Activated CD8-positive, alpha-beta memory T cell treated with anti-CD3 and anti-CD28 coated beads for 36 hours (primary cell): ENCODE results near the gene ADSS1. TPM values are rescaled to one million over a fixed set of nuclear protein-coding genes. Genes with fewer than 3 reads are reported as not detected.

Experiments
- CTCF ChIA-PET: fragments of 350-600 bp; sonication (Branson Sonifier 250); formaldehyde crosslinking; loops from one replicate; lab custom pipeline; 2021; ENCODE audit warnings: antibody characterized with exemption; lab: Charles Lee
- POLR2A ChIA-PET: fragments of 350-600 bp; sonication (Branson Sonifier 250); formaldehyde crosslinking; loops from one replicate; lab custom pipeline; 2021; ENCODE audit warnings: antibody characterized with exemption; lab: Charles Lee
- total RNA-seq, 2 experiments: library from RNA; stranded (reverse); gene quantifications; one replicate each; pipeline ENCODE4 v1.2.3, GENCODE V29; 2021

ADSS1 gene
- total RNA-seq, 2 experiments from 2014 or later, result 1.7 to 1.8 TPM

GRCh38 chr14:104734991-104735779 lies 11.2 kb downstream of the ADSS1 start:
- POLR2A ChIA-PET, result no interaction called here
- CTCF ChIA-PET, result interaction anchor here (4.2 kb wide), 1 partner anchor 11 kb away, joined by 15 read pairs; the partner anchor contains the start of gene ADSS1

GRCh38 chr14:104735830-104736642 lies 12.0 kb downstream of the ADSS1 start:
- ChIA-PET POLR2A (no interaction called here), CTCF (interaction anchor here (1.5 to 4.2 kb wide), 2 partner anchors 12 to 16 kb away, joined by 4 to 15 read pairs; partner anchors contain the start of genes ADSS1 and SIVA1)

GRCh38 chr14:104738375-104739019 lies 14.5 kb downstream of the ADSS1 start:
- CTCF ChIA-PET, result no interaction called here
- POLR2A ChIA-PET, result no interaction called here

GRCh38 chr14:104739026-104739425 lies 15.0 kb downstream of the ADSS1 start:
- CTCF ChIA-PET, result no interaction called here
- POLR2A ChIA-PET, result no interaction called here

GRCh38 chr14:104739546-104740516 lies 15.8 kb downstream of the ADSS1 start:
- CTCF ChIA-PET, result no interaction called here
- POLR2A ChIA-PET, result interaction anchor here (1.1 kb wide), 1 partner anchor 14 kb away, joined by 4 read pairs; no protein-coding TSS in a partner anchor

GRCh38 chr14:104741108-104741802 lies 17.2 kb downstream of the ADSS1 start:
- CTCF ChIA-PET, result interaction anchor here (1.6 kb wide), 1 partner anchor 12 kb away, joined by 4 read pairs; the partner anchor contains the start of gene SIVA1
- POLR2A ChIA-PET, result no interaction called here

GRCh38 chr14:104741803-104742251 lies 17.8 kb downstream of the ADSS1 start:
- POLR2A ChIA-PET, result no interaction called here
- CTCF ChIA-PET, result interaction anchor here (1.6 kb wide), 1 partner anchor 11 kb away, joined by 4 read pairs; the partner anchor contains the start of gene SIVA1

GRCh38 chr14:104742586-104743455 lies 18.8 kb downstream of the ADSS1 start:
- ChIA-PET CTCF (interaction anchor here (0.9 to 1.6 kb wide), 2 partner anchors 10 to 83 kb away, joined by 3 to 4 read pairs; partner anchors contain the start of gene SIVA1), POLR2A (interaction anchor here (0.6 kb wide), 1 partner anchor 66 kb away, joined by 4 read pairs; no protein-coding TSS in a partner anchor)

GRCh38 chr14:104743461-104744380 lies 19.7 kb downstream of the ADSS1 start:
- ChIA-PET CTCF (no interaction called here), POLR2A (no interaction called here)

- POLR2A ChIA-PET, result no interaction called here
- CTCF ChIA-PET, result interaction anchor here (1.1 kb wide), 1 partner anchor 35 kb away, joined by 3 read pairs; no protein-coding TSS in a partner anchor
These were observed 20.5 kb downstream of the ADSS1 start for GRCh38 chr14:104744484-104744883.

GRCh38 chr14:104745431-104745830 lies 21.4 kb downstream of the ADSS1 start:
- CTCF ChIA-PET, result interaction anchor here (1.1 kb wide), 2 partner anchors 21 to 36 kb away, joined by 3 to 5 read pairs; no protein-coding TSS in a partner anchor
- POLR2A ChIA-PET, result no interaction called here

- ChIA-PET CTCF (interaction anchor here (1.7 kb wide), 1 partner anchor 22 kb away, joined by 3 read pairs; no protein-coding TSS in a partner anchor), POLR2A (no interaction called here)
These were observed 22.1 kb downstream of the ADSS1 start for GRCh38 chr14:104746071-104746545.

- ChIA-PET POLR2A (no interaction called here), CTCF (interaction anchor here (1.7 kb wide), 1 partner anchor 21 kb away, joined by 3 read pairs; no protein-coding TSS in a partner anchor)
These were observed 23.0 kb downstream of the ADSS1 start for GRCh38 chr14:104746934-104747481.

- ChIA-PET CTCF (interaction anchor here (1.7 kb wide), 1 partner anchor 21 kb away, joined by 3 read pairs; no protein-coding TSS in a partner anchor), POLR2A (no interaction called here)
These were observed 23.8 kb downstream of the ADSS1 start for GRCh38 chr14:104747876-104748275.
